HEK293T (cell line): ENCODE results near the gene NALF2.

Experiments
- BHLHE40 ChIP-seq: fragments of 450-650 bp; IDR thresholded peaks from 2 replicates; pipeline ENCODE4 v1.6.1; 2016; ENCODE audit warnings: mild to moderate bottlenecking, moderate library complexity, borderline replicate concordance
- ELF4 ChIP-seq: fragments of 450-650 bp; IDR thresholded peaks from 2 replicates; pipeline ENCODE4 v1.6.1; 2017; ENCODE audit warnings: antibody characterized with exemption
- FOXK2 ChIP-seq: fragments of 450-650 bp; IDR thresholded peaks from 2 replicates; pipeline ENCODE4 v1.6.1; 2016; ENCODE audit warnings: mild to moderate bottlenecking
- FOXM1 ChIP-seq: fragments of 450-650 bp; IDR thresholded peaks from 2 replicates; pipeline ENCODE4 v1.6.1; 2017; ENCODE audit warnings: mild to moderate bottlenecking, borderline replicate concordance
- L3MBTL2 ChIP-seq: fragments of 450-650 bp; conservative IDR thresholded peaks from 2 replicates; pipeline ENCODE4 v1.6.1; 2016; ENCODE audit warnings: mild to moderate bottlenecking
- NFRKB ChIP-seq: fragments of 450-650 bp; IDR thresholded peaks from 2 replicates; pipeline ENCODE4 v1.6.1; 2016; ENCODE audit warnings: mild to moderate bottlenecking, moderate library complexity
- PKNOX1 ChIP-seq: fragments of 450-650 bp; IDR thresholded peaks from 2 replicates; pipeline ENCODE4 v1.6.1; 2016
- SUZ12 ChIP-seq: fragments of 450-650 bp; IDR thresholded peaks from 2 replicates; pipeline ENCODE4 v1.6.1; 2016; ENCODE audit warnings: mild to moderate bottlenecking
- TARDBP ChIP-seq: fragments of 450-650 bp; IDR thresholded peaks from 2 replicates; pipeline ENCODE4 v1.6.1; 2016

- TF ChIP-seq FOXK2 = no peak
- no peak for TF ChIP-seq PKNOX1
- TF ChIP-seq FOXM1 = no peak
- TF ChIP-seq SUZ12 = no peak
- TF ChIP-seq L3MBTL2 = peak; percentile 81
- no peak for TF ChIP-seq BHLHE40
- TF ChIP-seq ELF4 = no peak
- TF ChIP-seq NFRKB = no peak
- TF ChIP-seq TARDBP = no peak
These were observed 821 bp upstream of the NALF2 start for GRCh38 chrX:69503228-69503781.
